ENCODE data around the gene SLC7A8. TPM values are rescaled to one million over a fixed set of nuclear protein-coding genes. Genes with fewer than 3 reads are reported as not detected.

The SLC7A8 gene
- total RNA-seq, 4 donors from 2014 or later, result 44.2 to 79.4 (median 53.1) TPM

DNA sequence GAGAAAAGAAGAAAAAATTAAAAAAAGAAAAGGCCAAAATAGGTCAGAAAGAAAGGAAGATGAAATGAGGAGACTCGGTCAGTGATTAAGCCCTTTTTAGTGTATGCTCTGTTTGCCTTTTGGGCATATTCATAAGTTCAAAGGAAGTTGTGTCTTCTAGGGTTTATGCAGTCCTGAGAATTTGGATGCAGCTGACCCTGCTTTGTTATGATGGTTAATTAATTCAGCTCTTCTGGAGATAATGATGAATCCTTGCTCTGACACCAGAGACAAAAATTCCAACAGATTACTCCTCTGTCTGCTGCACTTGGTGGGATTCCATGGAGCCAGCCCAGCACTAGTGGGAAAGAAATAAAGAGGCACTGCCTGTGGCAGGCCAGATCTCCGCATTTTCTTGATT, 4.5 kb upstream of the SLC7A8 start:
- H3K27ac ChIP-seq, result no peak overlapping the region
- 83 to 84% methylated on average over 2 of the region's 2 CpGs for WGBS, 2 donors
- TF ChIP-seq POLR2A (IDR thresholded peaks at IDR 0.05) (no peak), CTCF (IDR thresholded peaks at IDR 0.05) (no peak)
- no peaks in the 10 kb centered on the region for H3K36me3 ChIP-seq
- H3K27me3 ChIP-seq, result no peaks in the 10 kb centered on the region
- H3K4me3 ChIP-seq (replicated peaks in 1 of 3), result no peak overlapping the region
- H3K4me1 ChIP-seq, result peaks cover 0 to 3% of the 10 kb centered on the region in 2 donors
- intact Hi-C loops (cut with DNase I), result loop anchor here (2.0 to 5.0 kb wide), 2 partner anchors 67 to 111 kb away; no protein-coding TSS in a partner anchor
- DNase-seq, result no peak
- H3K9me3 ChIP-seq, result no peaks in the 10 kb centered on the region

DNA sequence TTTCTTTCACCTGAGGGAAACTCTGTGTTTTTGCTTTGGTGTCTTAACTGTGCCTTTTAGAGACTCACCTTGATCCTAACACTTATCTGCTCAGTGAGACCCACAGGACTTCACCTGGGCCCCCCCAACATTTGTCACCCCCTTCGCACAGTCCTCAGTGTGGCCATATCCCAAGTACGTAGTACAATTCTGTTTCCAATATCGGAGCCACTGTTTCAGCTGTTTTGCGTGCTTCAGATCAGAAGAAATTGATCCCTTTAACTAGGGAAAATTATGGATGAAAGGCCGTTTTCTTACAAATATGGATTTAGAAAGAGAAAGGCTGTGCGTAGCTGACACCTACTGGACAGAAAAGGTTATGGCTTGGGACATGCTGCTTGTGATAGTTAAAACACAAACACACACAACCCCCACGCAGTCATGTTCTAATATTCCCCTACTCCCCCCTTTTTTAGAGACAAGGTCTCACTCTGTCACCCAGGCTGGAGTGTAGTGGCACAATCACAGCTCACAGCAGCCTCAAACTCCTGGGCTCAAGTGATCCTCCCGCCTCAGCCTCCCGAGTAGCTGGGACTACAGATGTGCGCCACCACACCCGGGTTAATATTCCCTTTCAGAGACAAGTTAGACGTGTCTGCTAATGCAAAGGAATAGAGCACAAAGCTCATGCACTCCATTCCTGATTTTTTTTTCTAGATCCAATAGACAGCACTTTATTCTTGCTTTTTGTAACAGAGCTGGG, 3.6 kb upstream of the SLC7A8 start:
- Histone ChIP-seq H3K36me3 (no peaks in the 10 kb centered on the region), H3K27ac (no peak overlapping the region), H3K4me1 (peaks cover 0 to 4% of the 10 kb centered on the region in 2 donors), H3K9me3 (no peaks in the 10 kb centered on the region), H3K27me3 (no peaks in the 10 kb centered on the region), H3K4me3 (replicated peaks in 1 of 3) (no peak overlapping the region)
- TF ChIP-seq POLR2A (IDR thresholded peaks at IDR 0.05) (no peak), CTCF (IDR thresholded peaks at IDR 0.05) (peak; percentile 49 to 99 (median 82))
- intact Hi-C loops (cut with DNase I), result loop anchor here (5.0 kb wide), 1 partner anchor 110 kb away; no protein-coding TSS in a partner anchor
- WGBS, 2 donors, result 45 to 49% methylated on average over 12 of the region's 12 CpGs
- peak; percentile 52 to 56 for DNase-seq

DNA sequence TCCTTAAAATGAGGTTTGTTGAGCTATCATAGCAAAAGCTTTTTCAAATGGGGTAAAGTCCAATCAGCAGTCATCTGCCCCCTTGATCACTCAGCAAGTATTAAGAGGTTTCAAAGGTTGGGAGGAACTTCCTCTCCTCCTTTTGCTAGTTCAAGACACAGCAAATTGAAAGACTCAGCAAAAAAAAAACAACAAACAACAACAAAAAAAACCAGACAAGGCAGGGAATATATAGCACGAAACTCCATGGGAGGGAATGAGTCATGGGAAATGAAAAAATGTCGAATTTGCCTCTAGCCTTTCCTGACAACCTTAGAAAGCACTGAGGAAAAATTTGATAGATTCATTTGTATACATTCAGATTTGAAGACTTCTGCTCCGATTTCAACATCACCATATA, 1.6 kb upstream of the SLC7A8 start:
- Histone ChIP-seq H3K36me3 (no peaks in the 10 kb centered on the region), H3K4me3 (replicated peaks in 1 of 3) (no peak overlapping the region), H3K9me3 (no peaks in the 10 kb centered on the region), H3K4me1 (peaks cover 9 to 18% of the 10 kb centered on the region in 2 donors), H3K27me3 (no peaks in the 10 kb centered on the region), H3K27ac (no peak overlapping the region)
- TF ChIP-seq POLR2A (IDR thresholded peaks at IDR 0.05) (no peak), CTCF (IDR thresholded peaks at IDR 0.05) (no peak)
- intact Hi-C loops (cut with DNase I), result loop anchor here (5.0 kb wide), 1 partner anchor 108 kb away; no protein-coding TSS in a partner anchor
- no peak for DNase-seq
- WGBS, 2 donors, result 69 to 77% methylated on average over 3 of the region's 3 CpGs

DNA sequence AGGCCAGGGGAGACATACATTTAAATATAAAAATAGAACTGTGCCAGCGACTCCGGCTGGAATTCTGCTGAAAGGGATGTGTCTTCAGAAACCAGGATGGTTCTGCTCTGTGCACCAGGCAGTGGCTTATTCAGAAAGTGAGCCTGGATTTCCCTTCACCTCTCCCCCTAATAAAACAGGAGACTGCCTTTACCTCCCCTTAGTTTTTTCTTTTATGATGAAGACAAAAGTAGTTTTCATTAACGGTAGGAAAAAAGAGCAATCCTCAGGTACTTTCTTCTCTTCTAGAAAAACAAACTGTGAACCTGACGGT, 346 bp downstream of the SLC7A8 start:
- 0 to 1% methylated on average over 4 of the region's 4 CpGs for WGBS, 2 donors
- no peaks in the 10 kb centered on the region for H3K36me3 ChIP-seq
- intact Hi-C loops (cut with DNase I), result no loop called here

More for the DNA sequence above, 346 bp downstream of the SLC7A8 start:
- H3K9me3 ChIP-seq, result no peaks in the 10 kb centered on the region
- no peaks in the 10 kb centered on the region for H3K27me3 ChIP-seq
- peak overlapping the region in 2 of 3 donors; percentile 44 to 68 for H3K27ac ChIP-seq
- H3K4me3 ChIP-seq (replicated peaks in 1 of 3), result peak overlapping the region in 2 of 3 donors; percentile 24 to 32
- TF ChIP-seq POLR2A (IDR thresholded peaks at IDR 0.05) (no peak), CTCF (IDR thresholded peaks at IDR 0.05) (no peak)
- peak in 1 of 2 donors; percentile 18 for DNase-seq
- peaks cover 9 to 26% of the 10 kb centered on the region in 2 donors for H3K4me1 ChIP-seq

Measured in thyroid gland (tissue), 4 donors.